ENCODE measurements around the gene USP22. TPM values are rescaled to one million over a fixed set of nuclear protein-coding genes. Genes with fewer than 3 reads are reported as not detected.

The USP22 gene
- total RNA-seq, 1 experiment from 2014 or later, result 150 TPM

DNA sequence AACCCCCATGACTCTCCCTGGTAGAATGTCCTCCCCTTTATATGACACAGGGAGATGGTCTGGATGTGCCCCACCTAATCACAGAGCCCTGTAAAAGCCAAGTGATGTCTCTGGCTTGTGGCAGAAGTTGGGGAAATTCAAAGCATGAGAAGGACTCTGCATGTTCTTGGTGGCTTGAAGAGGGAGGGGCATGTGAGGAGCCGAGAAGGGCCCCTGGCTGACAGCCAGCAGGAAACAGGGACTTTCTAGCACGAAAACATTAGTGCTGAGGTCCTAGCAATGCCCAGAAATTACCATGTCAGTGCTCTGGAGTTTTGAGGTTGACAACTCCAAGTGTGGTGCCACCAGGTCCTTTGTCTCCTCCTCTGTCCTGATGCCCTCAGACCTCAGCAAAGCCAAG is 75.9 kb downstream of the USP22 start:
- H3K4me1 Mint-ChIP-seq (ENCODE audit: low read depth, unreplicated experiment), result no peaks in the 10 kb centered on the region

DNA sequence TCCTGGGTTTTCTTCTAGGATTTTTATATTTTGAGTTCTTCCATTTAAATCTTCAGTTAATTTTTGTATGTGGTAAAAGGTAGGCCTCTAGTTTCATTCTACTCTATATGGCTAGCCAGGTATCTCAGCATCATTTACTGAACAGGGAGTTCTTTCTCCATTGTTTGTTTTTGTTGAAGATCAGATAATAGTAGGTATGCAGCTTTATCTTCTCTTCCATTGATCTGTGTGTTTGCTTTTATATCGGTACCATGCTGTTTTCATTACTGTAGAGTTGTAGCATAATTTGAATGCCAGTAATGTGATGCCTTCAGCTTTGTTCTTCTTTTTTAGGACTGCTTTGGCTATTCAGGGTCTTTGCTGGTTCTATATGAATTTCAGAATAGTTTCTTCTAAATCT is 77.3 kb downstream of the USP22 start:
- H3K27ac Mint-ChIP-seq (ENCODE audit: unreplicated experiment), result no peak overlapping the region
- no peaks in the 10 kb centered on the region for H3K9me3 Mint-ChIP-seq (ENCODE audit: low read depth, unreplicated experiment)

More for the DNA sequence above, 75.9 kb downstream of the USP22 start:
- H3K27me3 Mint-ChIP-seq (ENCODE audit: unreplicated experiment), result peaks cover 100% of the 10 kb centered on the region
- no peaks in the 10 kb centered on the region for H3K9me3 Mint-ChIP-seq (ENCODE audit: low read depth, unreplicated experiment)
- TF ChIP-seq, protein P1, sequence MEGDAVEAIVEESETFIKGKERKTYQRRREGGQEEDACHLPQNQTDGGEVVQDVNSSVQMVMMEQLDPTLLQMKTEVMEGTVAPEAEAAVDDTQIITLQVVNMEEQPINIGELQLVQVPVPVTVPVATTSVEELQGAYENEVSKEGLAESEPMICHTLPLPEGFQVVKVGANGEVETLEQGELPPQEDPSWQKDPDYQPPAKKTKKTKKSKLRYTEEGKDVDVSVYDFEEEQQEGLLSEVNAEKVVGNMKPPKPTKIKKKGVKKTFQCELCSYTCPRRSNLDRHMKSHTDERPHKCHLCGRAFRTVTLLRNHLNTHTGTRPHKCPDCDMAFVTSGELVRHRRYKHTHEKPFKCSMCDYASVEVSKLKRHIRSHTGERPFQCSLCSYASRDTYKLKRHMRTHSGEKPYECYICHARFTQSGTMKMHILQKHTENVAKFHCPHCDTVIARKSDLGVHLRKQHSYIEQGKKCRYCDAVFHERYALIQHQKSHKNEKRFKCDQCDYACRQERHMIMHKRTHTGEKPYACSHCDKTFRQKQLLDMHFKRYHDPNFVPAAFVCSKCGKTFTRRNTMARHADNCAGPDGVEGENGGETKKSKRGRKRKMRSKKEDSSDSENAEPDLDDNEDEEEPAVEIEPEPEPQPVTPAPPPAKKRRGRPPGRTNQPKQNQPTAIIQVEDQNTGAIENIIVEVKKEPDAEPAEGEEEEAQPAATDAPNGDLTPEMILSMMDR (IDR thresholded peaks at IDR 0.05; ENCODE audit: unreplicated experiment), result no peak
- H3K27ac Mint-ChIP-seq (ENCODE audit: unreplicated experiment), result no peak overlapping the region
- intact Hi-C loops (cut with micrococcal nuclease; ENCODE audit: unreplicated experiment), result no loop called here
- H3K4me3 Mint-ChIP-seq (ENCODE audit: low read depth, unreplicated experiment), result no peak overlapping the region
- no peaks in the 10 kb centered on the region for H3K36me3 Mint-ChIP-seq (ENCODE audit: insufficient read depth, unreplicated experiment)
- CTCF ChIA-PET, result no interaction called here
- no peak for DNase-seq
- no TSS peak for BruUV-seq (replicated peaks)

GRCh38 chr17:20961586-20961985 is 81.2 kb downstream of the USP22 start:
- H3K9me3 Mint-ChIP-seq (ENCODE audit: low read depth, unreplicated experiment), result no peaks in the 10 kb centered on the region
- no peaks in the 10 kb centered on the region for H3K36me3 Mint-ChIP-seq (ENCODE audit: insufficient read depth, unreplicated experiment)
- DNase-seq, result no peak
- no TSS peak for BruUV-seq (replicated peaks)
- no peak overlapping the region for H3K27ac Mint-ChIP-seq (ENCODE audit: unreplicated experiment)
- H3K4me3 Mint-ChIP-seq (ENCODE audit: low read depth, unreplicated experiment), result no peak overlapping the region
- CTCF ChIA-PET, result no interaction called here
- intact Hi-C loops (cut with micrococcal nuclease; ENCODE audit: unreplicated experiment), result no loop called here
- TF ChIP-seq, protein P1 (IDR thresholded peaks at IDR 0.05; ENCODE audit: unreplicated experiment), result no peak
- H3K27me3 Mint-ChIP-seq (ENCODE audit: unreplicated experiment), result peaks cover 95% of the 10 kb centered on the region
- no peaks in the 10 kb centered on the region for H3K4me1 Mint-ChIP-seq (ENCODE audit: low read depth, unreplicated experiment)

More for the DNA sequence above, 77.3 kb downstream of the USP22 start:
- Mint-ChIP-seq H3K27me3 (ENCODE audit: unreplicated experiment) (peaks cover 100% of the 10 kb centered on the region), H3K4me1 (ENCODE audit: low read depth, unreplicated experiment) (no peaks in the 10 kb centered on the region), H3K36me3 (ENCODE audit: insufficient read depth, unreplicated experiment) (no peaks in the 10 kb centered on the region), H3K4me3 (ENCODE audit: low read depth, unreplicated experiment) (no peak overlapping the region)
- no peak for DNase-seq
- TF ChIP-seq, protein P1 (IDR thresholded peaks at IDR 0.05; ENCODE audit: unreplicated experiment), result no peak
- no TSS peak for BruUV-seq (replicated peaks)
- CTCF ChIA-PET, result no interaction called here
- intact Hi-C loops (cut with micrococcal nuclease; ENCODE audit: unreplicated experiment), result no loop called here

DNA sequence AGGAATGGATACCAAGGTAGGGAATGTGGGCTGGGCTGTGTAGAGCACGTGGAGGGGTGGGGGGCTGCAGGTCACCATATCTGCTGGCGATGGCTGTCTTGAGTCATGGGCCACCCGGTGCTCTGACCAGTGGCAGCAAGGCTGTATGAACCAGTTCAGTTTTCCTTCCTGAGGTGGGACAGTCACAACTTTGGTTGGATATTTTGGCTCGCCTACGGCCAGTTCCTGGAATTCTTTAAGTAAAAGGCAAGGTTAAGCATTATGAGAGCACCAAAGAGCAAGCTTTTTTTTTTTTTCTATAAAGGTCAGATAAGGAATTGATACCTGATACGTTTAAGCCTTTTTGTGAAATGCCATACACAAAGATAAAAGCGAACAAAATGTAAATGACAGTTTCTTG is 81.9 kb downstream of the USP22 start:
- no peak overlapping the region for H3K27ac Mint-ChIP-seq (ENCODE audit: unreplicated experiment)
- no TSS peak for BruUV-seq (replicated peaks)
- TF ChIP-seq, protein P1 (IDR thresholded peaks at IDR 0.05; ENCODE audit: unreplicated experiment), result no peak
- no peaks in the 10 kb centered on the region for H3K36me3 Mint-ChIP-seq (ENCODE audit: insufficient read depth, unreplicated experiment)
- H3K4me3 Mint-ChIP-seq (ENCODE audit: low read depth, unreplicated experiment), result no peak overlapping the region
- H3K9me3 Mint-ChIP-seq (ENCODE audit: low read depth, unreplicated experiment), result no peaks in the 10 kb centered on the region
- intact Hi-C loops (cut with micrococcal nuclease; ENCODE audit: unreplicated experiment), result no loop called here
- peaks cover 95% of the 10 kb centered on the region for H3K27me3 Mint-ChIP-seq (ENCODE audit: unreplicated experiment)
- no peaks in the 10 kb centered on the region for H3K4me1 Mint-ChIP-seq (ENCODE audit: low read depth, unreplicated experiment)
- DNase-seq, result no peak
- CTCF ChIA-PET, result no interaction called here

Measured in Calu3 (cell line).